ENCODE results near the gene DCAF15. TPM values are rescaled to one million over a fixed set of nuclear protein-coding genes. Genes with fewer than 3 reads are reported as not detected.

The DCAF15 gene
- total RNA-seq, 1 donor from 2014 or later, result 35.1 TPM

- H3K4me1 ChIP-seq, result no peaks in the 10 kb centered on the region
- no peak overlapping the region for H3K27ac ChIP-seq
- intact Hi-C loops (cut with DNase I), result no loop called here
- DNase-seq, result no peak
- no peak for ATAC-seq
- no peaks in the 10 kb centered on the region for H3K27me3 ChIP-seq
- H3K4me3 ChIP-seq, result no peak overlapping the region
- no peaks in the 10 kb centered on the region for H3K9me3 ChIP-seq
- TF ChIP-seq CTCF (IDR thresholded peaks at IDR 0.05), result no peak
- peaks cover 8% of the 10 kb centered on the region for H3K36me3 ChIP-seq
Observed at GRCh38 chr19:13931391-13932148, 20.7 kb upstream of the DCAF15 start.

GRCh38 chr19:13932149-13932637, 20.1 kb upstream of the DCAF15 start:
- Histone ChIP-seq H3K36me3 (peaks cover 4% of the 10 kb centered on the region), H3K4me3 (no peak overlapping the region), H3K4me1 (no peaks in the 10 kb centered on the region), H3K9me3 (no peaks in the 10 kb centered on the region), H3K27me3 (no peaks in the 10 kb centered on the region), H3K27ac (no peak overlapping the region)
- TF ChIP-seq CTCF (IDR thresholded peaks at IDR 0.05), result no peak
- DNase-seq, result no peak
- intact Hi-C loops (cut with DNase I), result no loop called here
- no peak for ATAC-seq

GRCh38 chr19:13932911-13933393, 19.4 kb upstream of the DCAF15 start:
- no peak for DNase-seq
- Histone ChIP-seq H3K4me3 (no peak overlapping the region), H3K27ac (no peak overlapping the region), H3K27me3 (no peaks in the 10 kb centered on the region), H3K36me3 (peaks cover 3% of the 10 kb centered on the region), H3K4me1 (no peaks in the 10 kb centered on the region), H3K9me3 (no peaks in the 10 kb centered on the region)
- no peak for ATAC-seq
- TF ChIP-seq CTCF (IDR thresholded peaks at IDR 0.05), result no peak
- intact Hi-C loops (cut with DNase I), result no loop called here

GRCh38 chr19:13934785-13935109, 17.6 kb upstream of the DCAF15 start:
- intact Hi-C loops (cut with DNase I), result no loop called here
- TF ChIP-seq CTCF (IDR thresholded peaks at IDR 0.05), result no peak
- Histone ChIP-seq H3K36me3 (no peaks in the 10 kb centered on the region), H3K27me3 (no peaks in the 10 kb centered on the region), H3K27ac (no peak overlapping the region), H3K9me3 (no peaks in the 10 kb centered on the region), H3K4me3 (no peak overlapping the region), H3K4me1 (no peaks in the 10 kb centered on the region)
- no peak for ATAC-seq
- no peak for DNase-seq

GRCh38 chr19:13935765-13936510, 16.4 kb upstream of the DCAF15 start:
- H3K4me3 ChIP-seq, result no peak overlapping the region
- intact Hi-C loops (cut with DNase I), result no loop called here
- no peak overlapping the region for H3K27ac ChIP-seq
- H3K36me3 ChIP-seq, result no peaks in the 10 kb centered on the region
- H3K9me3 ChIP-seq, result no peaks in the 10 kb centered on the region
- no peaks in the 10 kb centered on the region for H3K4me1 ChIP-seq
- DNase-seq (no peak), ATAC-seq (no peak)
- no peaks in the 10 kb centered on the region for H3K27me3 ChIP-seq
- TF ChIP-seq CTCF (IDR thresholded peaks at IDR 0.05), result no peak
